ENCODE data around the gene TIMP1. TPM values are rescaled to one million over a fixed set of nuclear protein-coding genes. Genes with fewer than 3 reads are reported as not detected.
"Not testable (repeated sequence)": the region's sequence is repeated elsewhere in the genome, so short reads cannot be mapped to it uniquely, and the experiment has no call there.

Gene TIMP1
- total RNA-seq, 1 donor from 2014 or later, result 62.7 TPM

- DNase-seq (no peak), ATAC-seq (ENCODE audit: poor library complexity) (no peak)
- intact Hi-C loops (cut with DNase I), result no loop called here
Measured at GRCh38 chrX:47590984-47591383, 8.7 kb downstream of the TIMP1 start.

GRCh38 chrX:47593522-47593921, 11.3 kb downstream of the TIMP1 start:
- ATAC-seq (ENCODE audit: poor library complexity), result no peak
- intact Hi-C loops (cut with DNase I), result no loop called here
- DNase-seq, result no peak

- intact Hi-C loops (cut with DNase I), result no loop called here
- DNase-seq, result no peak
Measured at GRCh38 chrX:47595716-47596251, 13.5 kb downstream of the TIMP1 start.

DNA sequence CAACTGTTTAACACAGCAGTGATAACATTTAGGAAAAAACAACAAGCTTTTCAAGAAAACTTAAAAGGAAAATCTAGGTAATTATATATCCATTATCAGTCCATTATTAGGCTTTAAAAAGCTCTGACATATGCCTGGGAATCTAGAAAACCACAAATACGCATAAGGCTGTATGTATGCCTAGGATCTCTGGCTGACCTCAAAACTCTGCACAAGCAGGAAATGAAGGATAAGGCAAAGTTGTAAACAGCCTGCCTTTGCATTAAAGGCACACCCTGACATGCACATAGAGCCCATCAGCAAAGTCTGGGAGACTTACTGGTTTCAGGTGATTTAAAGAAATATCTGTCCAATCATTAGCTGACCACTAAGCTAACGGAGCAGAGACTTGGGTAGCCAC, 14.0 kb downstream of the TIMP1 start:
- ATAC-seq (ENCODE audit: poor library complexity) (no peak), DNase-seq (no peak)
- intact Hi-C loops (cut with DNase I), result no loop called here

More at GRCh38 chrX:47595716-47596251, 13.5 kb downstream of the TIMP1 start:
- ATAC-seq (ENCODE audit: poor library complexity), result peak; percentile 57

DNA sequence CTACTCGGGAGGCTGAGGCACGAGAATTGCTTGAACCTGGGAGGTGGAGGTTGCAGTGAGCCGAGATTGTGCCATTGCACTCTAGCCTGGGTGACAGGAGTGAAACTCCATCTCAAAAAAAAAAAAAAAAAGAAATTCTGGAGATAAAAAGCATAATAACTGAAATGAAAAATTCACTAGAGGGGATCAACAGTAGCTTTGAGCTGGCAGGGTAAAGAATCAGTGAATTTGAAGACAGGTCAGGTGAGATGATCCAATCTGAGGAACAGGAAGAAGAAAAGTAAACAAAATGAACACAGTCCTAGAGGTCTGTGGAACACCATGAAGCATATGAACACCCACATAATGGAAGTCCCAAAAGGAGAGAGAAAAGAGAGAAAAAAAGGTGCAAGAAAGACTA, 15.0 kb downstream of the TIMP1 start:
- intact Hi-C loops (cut with DNase I), result no loop called here
- no peak for DNase-seq
- ATAC-seq (ENCODE audit: poor library complexity), result no peak

DNA sequence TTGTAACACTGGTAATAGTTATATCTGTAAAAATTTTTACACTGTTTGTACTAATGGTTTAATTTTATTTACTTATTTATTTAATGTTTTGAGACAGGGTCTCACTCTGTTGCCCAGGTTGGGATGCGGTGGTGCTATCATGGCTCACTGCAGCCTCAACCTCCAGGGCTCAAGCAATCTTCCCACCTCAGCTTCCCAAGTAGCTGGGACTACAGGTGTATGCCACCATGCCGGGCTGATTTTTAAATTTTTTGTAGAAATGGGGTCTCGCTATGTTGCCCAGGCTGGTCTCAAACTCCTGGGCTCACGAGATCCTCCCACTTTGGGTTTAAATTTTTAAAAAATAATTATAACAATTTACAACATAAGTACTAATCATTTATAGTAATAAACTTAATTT, 20.9 kb downstream of the TIMP1 start:
- ATAC-seq (ENCODE audit: poor library complexity); intact Hi-C loops (cut with DNase I); DNase-seq: not testable (repeated sequence)

GRCh38 chrX:47605024-47605423, 22.8 kb downstream of the TIMP1 start:
- DNase-seq, result no peak
- intact Hi-C loops (cut with DNase I), result no loop called here
- ATAC-seq (ENCODE audit: poor library complexity), result no peak

- intact Hi-C loops (cut with DNase I), result no loop called here
- no peak for ATAC-seq (ENCODE audit: poor library complexity)
- DNase-seq, result no peak
Measured at GRCh38 chrX:47607091-47607490, 24.9 kb downstream of the TIMP1 start.

GRCh38 chrX:47608130-47608810, 26.0 kb downstream of the TIMP1 start:
- intact Hi-C loops (cut with DNase I), result no loop called here
- DNase-seq, result no peak
- ATAC-seq (ENCODE audit: poor library complexity), result no peak

GRCh38 chrX:47610511-47610910, 28.3 kb downstream of the TIMP1 start:
- ATAC-seq (ENCODE audit: poor library complexity), result no peak
- DNase-seq, result no peak
- intact Hi-C loops (cut with DNase I), result no loop called here

GRCh38 chrX:47611489-47611888, 29.3 kb downstream of the TIMP1 start:
- no peak for ATAC-seq (ENCODE audit: poor library complexity)
- intact Hi-C loops (cut with DNase I), result no loop called here
- no peak for DNase-seq

- intact Hi-C loops (cut with DNase I), result no loop called here
- ATAC-seq (ENCODE audit: poor library complexity), result no peak
- DNase-seq, result no peak
Measured at GRCh38 chrX:47611926-47612325, 29.7 kb downstream of the TIMP1 start.

- DNase-seq (no peak), ATAC-seq (ENCODE audit: poor library complexity) (no peak)
- intact Hi-C loops (cut with DNase I), result no loop called here
Measured at GRCh38 chrX:47612418-47612817, 30.2 kb downstream of the TIMP1 start.

GRCh38 chrX:47613082-47613481, 30.8 kb downstream of the TIMP1 start:
- no peak for ATAC-seq (ENCODE audit: poor library complexity)
- intact Hi-C loops (cut with DNase I), result no loop called here

GRCh38 chrX:47614618-47615017, 32.4 kb downstream of the TIMP1 start:
- ATAC-seq (ENCODE audit: poor library complexity) (no peak), DNase-seq (no peak)
- intact Hi-C loops (cut with DNase I), result no loop called here

More at GRCh38 chrX:47613082-47613481, 30.8 kb downstream of the TIMP1 start:
- no peak for DNase-seq

- DNase-seq (no peak), ATAC-seq (ENCODE audit: poor library complexity) (no peak)
- intact Hi-C loops (cut with DNase I), result no loop called here
Measured at GRCh38 chrX:47618923-47619485, 36.8 kb downstream of the TIMP1 start.

DNA sequence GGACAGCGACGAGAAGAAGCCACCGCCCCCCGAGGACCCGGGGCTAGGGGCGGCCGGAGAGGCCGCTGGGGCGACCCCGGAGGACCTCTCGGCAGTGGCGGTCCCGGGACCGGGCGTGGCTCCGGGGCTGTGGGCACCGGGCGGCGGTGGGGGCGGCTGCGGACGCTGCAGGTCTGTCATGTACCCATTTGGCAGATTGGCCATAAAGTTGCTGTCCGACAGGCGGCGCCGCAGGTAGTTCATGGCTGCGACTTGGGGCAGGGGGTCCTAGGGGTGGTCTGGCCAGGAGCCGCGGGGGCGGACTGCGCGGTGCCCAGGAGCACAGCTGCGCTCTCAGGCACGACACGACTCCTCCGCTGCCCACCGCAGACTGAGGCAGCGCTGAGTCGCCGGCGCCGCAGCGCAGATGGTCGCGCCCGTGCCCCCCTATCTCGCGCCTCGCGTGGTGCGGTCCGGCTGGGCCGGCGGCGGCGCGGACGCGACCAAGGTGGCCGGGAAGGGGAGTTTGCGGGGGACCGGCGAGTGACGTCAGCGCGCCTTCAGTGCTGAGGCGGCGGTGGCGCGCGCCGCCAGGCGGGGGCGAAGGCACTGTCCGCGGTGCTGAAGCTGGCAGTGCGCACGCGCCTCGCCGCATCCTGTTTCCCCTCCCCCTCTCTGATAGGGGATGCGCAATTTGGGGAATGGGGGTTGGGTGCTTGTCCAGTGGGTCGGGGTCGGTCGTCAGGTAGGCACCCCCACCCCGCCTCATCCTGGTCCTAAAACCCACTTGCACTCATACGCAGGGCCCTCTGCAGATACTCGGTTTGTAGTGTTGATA, 37.5 kb downstream of the TIMP1 start, which contains the start of gene SYN1:
SYN1 (minus strand) TSS at position 372 of the 817 bp plus-strand sequence; CDS start at position 243, 129 bp downstream.
- intact Hi-C loops (cut with DNase I), result no loop called here
- peak; percentile 88 for DNase-seq
- ATAC-seq (ENCODE audit: poor library complexity), result peak; percentile 96

- DNase-seq (no peak), ATAC-seq (ENCODE audit: poor library complexity) (no peak)
- intact Hi-C loops (cut with DNase I), result no loop called here
Measured at GRCh38 chrX:47620303-47620685, 38.1 kb downstream of the TIMP1 start.

DNA sequence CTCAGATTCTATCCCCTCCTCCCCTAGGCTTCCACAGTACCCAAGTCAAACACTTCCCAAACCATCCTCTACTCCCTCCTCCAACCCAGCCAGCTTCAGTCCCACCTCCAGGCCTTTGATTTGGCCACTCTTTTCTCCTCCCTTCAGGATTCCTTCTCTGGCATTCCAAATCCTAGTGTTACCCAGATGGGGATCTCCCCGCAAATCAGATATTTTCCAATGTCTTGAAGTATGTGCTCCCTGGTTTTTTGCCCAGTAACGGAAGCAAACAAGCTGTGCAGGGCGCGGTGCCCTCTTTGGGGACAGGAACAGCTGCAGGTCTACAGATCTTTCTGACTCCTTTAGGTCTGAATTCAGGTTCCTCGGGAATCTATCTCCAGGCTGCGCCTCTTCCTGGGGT, 39.6 kb downstream of the TIMP1 start:
- intact Hi-C loops (cut with DNase I), result no loop called here
- no peak for ATAC-seq (ENCODE audit: poor library complexity)

More for the DNA sequence above, 39.6 kb downstream of the TIMP1 start:
- DNase-seq, result no peak
